Lower leg skin (tissue), 4 donors: ENCODE results near the gene FOXI1. TPM values are rescaled to one million over a fixed set of nuclear protein-coding genes. Genes with fewer than 3 reads are reported as not detected.
A peak's percentile ranks its signal among the peaks of the same experiment; 100 is the strongest.

Experiments used
- DNase-seq, 2 donors: peaks; one replicate each; pipeline ENCODE4 v3.0.0-alpha.2; 2019; ENCODE audit warnings: low spot score in 2 of 2
- H3K4me3 ChIP-seq: fragments of 200-600 bp; sonication (generic); 2 replicates; pipeline ENCODE4 v1.5.1; 2017; ENCODE audit warnings: mild to moderate bottlenecking, low read depth; ENCODE audit not compliant: poor library complexity, severe bottlenecking
- CTCF ChIP-seq, 3 donors: fragments of 450-650 bp; IDR thresholded peaks; one replicate each; pipeline ENCODE4 v1.5.1; 2016; ENCODE audit warnings: antibody characterized with exemption in 3 of 3, mild to moderate bottlenecking in 3 of 3, moderate library complexity in 2 of 3
- POLR2A ChIP-seq, 2 donors: fragments of 450-650 bp; IDR thresholded peaks; one replicate each; pipeline ENCODE4 v1.6.1; 2016 to 2017; ENCODE audit warnings: antibody characterized with exemption in 2 of 2, mild to moderate bottlenecking in 1 of 2, moderate library complexity in 1 of 2
- WGBS, 2 donors: methylation state at CpG; one replicate each; pipeline ENCODE4 v1.1.5; 2018; 5-methylcytosine and 5-hydroxymethylcytosine counted together
- intact Hi-C: fragments of 100-400 bp; cut with DNase I; formaldehyde crosslinking; loops from one replicate; pipeline ENCODE4 v1.15.0; 2023; ENCODE audit warnings: low total_unique reads
- total RNA-seq, 4 donors: library from RNA; depleted of rRNA; stranded (reverse); fragments of >200 nt; gene quantifications; one replicate each; pipeline ENCODE4 v1.1.0, GENCODE V29; 2016

The FOXI1 gene
- total RNA-seq, 4 donors from 2014 or later: 0.46 to 5.3 (median 3.4) TPM

GRCh38 chr5:170076211-170076610, 29.5 kb upstream of the FOXI1 start:
- TF ChIP-seq CTCF (IDR thresholded peaks at IDR 0.05) (no peak), POLR2A (IDR thresholded peaks at IDR 0.05) (no peak)
- 93 to 100% methylated on average over 1 of the region's 1 CpG for WGBS, 2 donors
- intact Hi-C loops: no loop called here
- no peak for DNase-seq
- no peak overlapping the region for H3K4me3 ChIP-seq

- no peak for DNase-seq
- TF ChIP-seq CTCF (IDR thresholded peaks at IDR 0.05): no peak
- TF ChIP-seq POLR2A (IDR thresholded peaks at IDR 0.05): no peak
- H3K4me3 ChIP-seq: no peak overlapping the region
- intact Hi-C loops: no loop called here
Observed at GRCh38 chr5:170076739-170077138, 29.0 kb upstream of the FOXI1 start.

GRCh38 chr5:170077526-170077925, 28.2 kb upstream of the FOXI1 start:
- 86% methylated on average over 5 of the region's 5 CpGs for WGBS, 2 donors

GRCh38 chr5:170078458-170078857, 27.2 kb upstream of the FOXI1 start:
- WGBS, 2 donors: 80 to 82% methylated on average over 3 of the region's 3 CpGs
- intact Hi-C loops: no loop called here
- DNase-seq: peak in 1 of 2 donors; percentile 2
- no peak for TF ChIP-seq POLR2A (IDR thresholded peaks at IDR 0.05)
- TF ChIP-seq CTCF (IDR thresholded peaks at IDR 0.05): no peak
- no peak overlapping the region for H3K4me3 ChIP-seq

More at GRCh38 chr5:170077526-170077925, 28.2 kb upstream of the FOXI1 start:
- intact Hi-C loops: no loop called here
- DNase-seq: no peak
- no peak for TF ChIP-seq POLR2A (IDR thresholded peaks at IDR 0.05)
- TF ChIP-seq CTCF (IDR thresholded peaks at IDR 0.05): no peak
- no peak overlapping the region for H3K4me3 ChIP-seq

GRCh38 chr5:170078931-170079330, 26.8 kb upstream of the FOXI1 start:
- DNase-seq: peak in 1 of 2 donors; percentile 53
- H3K4me3 ChIP-seq: no peak overlapping the region
- intact Hi-C loops: no loop called here
- TF ChIP-seq POLR2A (IDR thresholded peaks at IDR 0.05): no peak
- no peak for TF ChIP-seq CTCF (IDR thresholded peaks at IDR 0.05)
- 86% methylated on average over 13 of the region's 13 CpGs for WGBS, 2 donors

- TF ChIP-seq POLR2A (IDR thresholded peaks at IDR 0.05) (no peak), CTCF (IDR thresholded peaks at IDR 0.05) (no peak)
- intact Hi-C loops: no loop called here
- H3K4me3 ChIP-seq: no peak overlapping the region
- DNase-seq: peak in 1 of 2 donors; percentile 77
- WGBS, 2 donors: 91 to 100% methylated on average over 1 of the region's 1 CpG
Observed at GRCh38 chr5:170080217-170080616, 25.5 kb upstream of the FOXI1 start.
